GM06990 (cell line): ENCODE results near the gene HSPG2.
"Not testable (repeated sequence)": the region's sequence is repeated elsewhere in the genome, so short reads cannot be mapped to it uniquely, and the experiment has no call there.

Experiments
- DNase-seq: peaks from one replicate; pipeline ENCODE4 v3.0.0-alpha.2; 2011; ENCODE audit not compliant: insufficient read length; ENCODE audit errors: extremely low read depth
- H3K27me3 ChIP-seq: replicated peaks from 2 replicates; pipeline ENCODE4 v1.6.0; 2011; ENCODE audit warnings: low read length; ENCODE audit not compliant: control insufficient read depth, insufficient read depth
- H3K36me3 ChIP-seq: 2 replicates; pipeline ENCODE4 v1.5.1; 2011; ENCODE audit warnings: low read length; ENCODE audit not compliant: control insufficient read depth, insufficient read depth
- H3K4me3 ChIP-seq: replicated peaks from 2 replicates; pipeline ENCODE4 v1.5.1; 2011; ENCODE audit warnings: low read depth, mild to moderate bottlenecking, control low read depth, low read length
- TF ChIP-seq, protein P1 (sequence below): IDR thresholded peaks from 2 replicates; pipeline ENCODE4 v1.5.1; 2011; ENCODE audit warnings: low read length, control low read depth, mild to moderate bottlenecking, inconsistent platforms; ENCODE audit not compliant: insufficient read depth, poor library complexity, severe bottlenecking

The HSPG2 gene

DNA sequence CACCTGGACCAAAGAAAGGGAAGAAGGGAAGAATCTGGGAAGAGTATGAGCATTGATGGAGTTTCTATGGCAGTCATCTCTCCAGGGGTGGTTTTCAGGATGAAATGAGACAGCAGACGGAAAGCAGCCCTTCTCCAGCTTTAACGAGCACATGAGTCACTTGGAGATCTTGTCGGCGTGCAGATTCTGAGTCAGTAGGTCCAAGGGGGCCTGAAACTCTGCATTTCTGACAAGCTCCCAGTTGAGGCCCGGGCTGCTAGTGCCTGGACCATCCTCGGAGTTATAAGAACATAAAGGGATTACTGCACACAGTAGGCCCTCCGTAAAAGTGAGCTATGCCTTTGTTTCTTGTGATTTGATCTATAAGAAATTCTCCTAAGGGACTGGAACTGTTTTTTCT is 17.6 kb downstream of the HSPG2 start:
- no peaks in the 10 kb centered on the region; the same call in 1 of the 2 replicates for H3K27me3 ChIP-seq
- TF ChIP-seq, protein P1, sequence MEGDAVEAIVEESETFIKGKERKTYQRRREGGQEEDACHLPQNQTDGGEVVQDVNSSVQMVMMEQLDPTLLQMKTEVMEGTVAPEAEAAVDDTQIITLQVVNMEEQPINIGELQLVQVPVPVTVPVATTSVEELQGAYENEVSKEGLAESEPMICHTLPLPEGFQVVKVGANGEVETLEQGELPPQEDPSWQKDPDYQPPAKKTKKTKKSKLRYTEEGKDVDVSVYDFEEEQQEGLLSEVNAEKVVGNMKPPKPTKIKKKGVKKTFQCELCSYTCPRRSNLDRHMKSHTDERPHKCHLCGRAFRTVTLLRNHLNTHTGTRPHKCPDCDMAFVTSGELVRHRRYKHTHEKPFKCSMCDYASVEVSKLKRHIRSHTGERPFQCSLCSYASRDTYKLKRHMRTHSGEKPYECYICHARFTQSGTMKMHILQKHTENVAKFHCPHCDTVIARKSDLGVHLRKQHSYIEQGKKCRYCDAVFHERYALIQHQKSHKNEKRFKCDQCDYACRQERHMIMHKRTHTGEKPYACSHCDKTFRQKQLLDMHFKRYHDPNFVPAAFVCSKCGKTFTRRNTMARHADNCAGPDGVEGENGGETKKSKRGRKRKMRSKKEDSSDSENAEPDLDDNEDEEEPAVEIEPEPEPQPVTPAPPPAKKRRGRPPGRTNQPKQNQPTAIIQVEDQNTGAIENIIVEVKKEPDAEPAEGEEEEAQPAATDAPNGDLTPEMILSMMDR: no peak
- no peak for DNase-seq
- H3K36me3 ChIP-seq: no peaks in the 10 kb centered on the region
- H3K4me3 ChIP-seq: no peak overlapping the region

- not testable (repeated sequence) for H3K27me3 ChIP-seq, DNase-seq, H3K36me3 ChIP-seq, H3K4me3 ChIP-seq
Measured at GRCh38 chr1:21917239-21917631, 19.9 kb downstream of the HSPG2 start.

DNA sequence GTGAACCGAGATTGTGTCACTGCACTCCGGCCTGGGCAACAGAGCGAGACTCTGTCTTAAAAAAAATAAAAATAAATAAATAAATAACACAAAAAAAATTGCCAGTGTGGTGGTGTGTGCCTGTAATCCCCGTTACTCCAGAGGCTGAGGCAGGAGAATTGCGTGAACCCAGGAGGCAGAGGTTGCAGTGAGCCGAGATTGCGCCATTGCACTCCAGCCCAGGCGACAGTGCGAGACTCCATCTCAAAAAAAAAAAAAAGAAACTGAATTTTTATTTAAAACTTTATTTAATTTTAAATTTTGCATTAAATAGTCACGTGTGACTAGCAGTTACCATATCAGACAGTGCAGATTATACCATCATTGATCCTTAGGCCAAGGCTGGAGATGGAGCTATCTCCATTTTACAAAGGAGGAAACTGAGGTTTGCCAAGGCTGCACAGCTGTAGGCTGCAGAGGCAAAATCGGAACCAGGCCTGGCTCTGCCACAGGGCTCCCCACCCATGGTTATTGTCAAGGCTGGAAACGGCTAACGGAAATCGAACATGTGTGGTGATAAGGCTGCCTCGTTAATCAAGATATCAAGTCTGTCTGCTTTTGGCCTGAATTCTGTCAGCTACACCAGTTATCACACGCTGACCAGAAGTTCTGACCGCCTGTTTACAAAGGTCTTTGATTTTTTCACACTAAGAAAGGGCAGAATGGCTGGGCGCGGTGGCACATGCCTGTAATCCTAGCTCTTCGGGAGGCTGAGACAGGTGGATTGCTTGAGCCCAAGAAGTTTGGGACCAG is 20.5 kb downstream of the HSPG2 start:
- H3K36me3 ChIP-seq: no peaks in the 10 kb centered on the region
- no peaks in the 10 kb centered on the region; the same call in 1 of the 2 replicates for H3K27me3 ChIP-seq
- TF ChIP-seq, protein P1: no peak
- no peak overlapping the region for H3K4me3 ChIP-seq
- no peak for DNase-seq

GRCh38 chr1:21914880-21915640 is 22.1 kb downstream of the HSPG2 start:
- no peaks in the 10 kb centered on the region for H3K27me3 ChIP-seq
- H3K36me3 ChIP-seq: no peaks in the 10 kb centered on the region
- H3K4me3 ChIP-seq: no peak overlapping the region
- TF ChIP-seq, protein P1: no peak
- no peak for DNase-seq

DNA sequence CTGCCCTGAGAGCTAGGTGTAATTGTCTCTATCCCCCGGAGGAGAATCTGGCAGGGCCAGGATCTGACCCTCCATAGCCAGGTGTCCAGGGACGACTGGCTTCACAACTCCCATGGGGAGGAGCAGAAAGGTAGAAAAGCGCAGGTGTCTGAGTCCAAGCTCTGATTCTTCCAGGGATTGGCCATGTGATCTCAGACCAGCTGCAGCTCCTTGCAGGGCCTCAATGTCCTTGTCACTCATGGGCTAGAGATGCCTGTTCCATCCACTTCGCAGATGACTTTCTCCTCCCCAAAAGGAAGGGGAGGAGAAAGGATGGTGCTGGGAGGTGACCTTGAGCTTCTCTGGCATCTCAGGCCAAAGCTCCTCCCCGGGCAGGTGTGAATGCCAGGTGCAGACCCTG is 22.7 kb downstream of the HSPG2 start:
- TF ChIP-seq, protein P1: no peak
- Histone ChIP-seq H3K4me3 (no peak overlapping the region), H3K36me3 (no peaks in the 10 kb centered on the region), H3K27me3 (no peaks in the 10 kb centered on the region)
- DNase-seq: no peak

DNA sequence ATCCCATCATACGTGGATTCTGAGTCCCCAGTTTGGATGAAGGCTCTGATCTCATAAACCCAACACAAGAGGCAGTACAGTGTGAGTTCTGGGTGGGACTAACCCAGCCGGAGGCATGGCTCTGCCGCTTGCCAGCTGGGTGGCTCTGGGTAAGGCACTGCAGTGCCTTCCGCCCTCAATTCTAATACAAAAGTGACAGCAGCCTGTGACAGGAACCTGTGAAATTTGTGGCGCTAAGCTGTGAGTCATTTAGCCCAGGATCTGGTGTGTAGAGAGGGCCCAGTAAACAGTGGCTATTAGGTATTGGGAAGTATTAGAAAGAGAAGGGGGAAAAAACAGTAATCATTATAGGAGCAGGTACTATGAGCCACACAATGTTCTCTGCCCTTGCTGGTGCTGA is 23.3 kb downstream of the HSPG2 start:
- TF ChIP-seq, protein P1: no peak
- Histone ChIP-seq H3K36me3 (no peaks in the 10 kb centered on the region), H3K27me3 (no peaks in the 10 kb centered on the region), H3K4me3 (no peak overlapping the region)
- DNase-seq: no peak
